HUES64 (cell line): ENCODE results near the gene SREBF1.

Experiments used
- H3K27ac ChIP-seq: 2 replicates; pipeline ENCODE4 v1.7.0; 2013; ENCODE audit warnings: low read depth, low read length, inconsistent platforms
- H3K27me3 ChIP-seq: 2 replicates; pipeline ENCODE4 v1.6.1; 2013; ENCODE audit warnings: mild to moderate bottlenecking, low read length; ENCODE audit not compliant: insufficient read depth
- H3K36me3 ChIP-seq: 2 replicates; pipeline ENCODE4 v1.6.1; 2013; ENCODE audit warnings: mild to moderate bottlenecking, low read length; ENCODE audit not compliant: insufficient read depth
- H3K4me1 ChIP-seq: 2 replicates; pipeline ENCODE4 v1.6.1; 2013; ENCODE audit warnings: mild to moderate bottlenecking, low read length, moderate library complexity; ENCODE audit not compliant: insufficient read depth
- H3K4me3 ChIP-seq: 2 replicates; pipeline ENCODE4 v1.5.1; 2013; ENCODE audit warnings: mild to moderate bottlenecking, low read length, moderate library complexity
- H3K9ac ChIP-seq: 2 replicates; pipeline ENCODE4 v1.6.1; 2013; ENCODE audit warnings: mild to moderate bottlenecking, low read depth, low read length
- H3K9me3 ChIP-seq: 2 replicates; pipeline ENCODE4 v1.6.1; 2013; ENCODE audit warnings: low read depth, low read length; ENCODE audit not compliant: insufficient read depth
- WGBS: fragments of 150-250, 120-280 bp; methylation state at CpG from one replicate; pipeline ENCODE4 v1.1.7; 2013; ENCODE audit warnings: missing lambda C conversion rate; 5-methylcytosine and 5-hydroxymethylcytosine counted together

The SREBF1 gene

GRCh38 chr17:17769869-17770631, 66.7 kb downstream of the SREBF1 start:
- Histone ChIP-seq H3K36me3 (no peaks in the 10 kb centered on the region), H3K4me1 (no peaks in the 10 kb centered on the region; the same call in 1 of the 2 replicates), H3K9me3 (no peaks in the 10 kb centered on the region), H3K27ac (no peak overlapping the region), H3K27me3 (no peaks in the 10 kb centered on the region), H3K9ac (no peak overlapping the region), H3K4me3 (no peak overlapping the region)
- 86% methylated on average over 25 of the region's 25 CpGs for WGBS

- 92% methylated on average over 14 of the region's 14 CpGs for WGBS
- no peaks in the 10 kb centered on the region; the same call in 1 of the 2 replicates for H3K4me1 ChIP-seq
- H3K27me3 ChIP-seq: no peaks in the 10 kb centered on the region
- no peak overlapping the region for H3K9ac ChIP-seq
- H3K4me3 ChIP-seq: no peak overlapping the region
- H3K36me3 ChIP-seq: no peaks in the 10 kb centered on the region
- no peaks in the 10 kb centered on the region for H3K9me3 ChIP-seq
- H3K27ac ChIP-seq: no peak overlapping the region
Observed at GRCh38 chr17:17768424-17769088, 68.2 kb downstream of the SREBF1 start.

GRCh38 chr17:17767887-17768418, 68.8 kb downstream of the SREBF1 start:
- 90% methylated on average over 6 of the region's 6 CpGs for WGBS
- H3K36me3 ChIP-seq: no peaks in the 10 kb centered on the region
- peaks cover 4% of the 10 kb centered on the region; the same call in 1 of the 2 replicates for H3K4me1 ChIP-seq
- no peak overlapping the region for H3K9ac ChIP-seq
- H3K9me3 ChIP-seq: no peaks in the 10 kb centered on the region
- H3K4me3 ChIP-seq: no peak overlapping the region
- no peak overlapping the region for H3K27ac ChIP-seq
- H3K27me3 ChIP-seq: no peaks in the 10 kb centered on the region

- Histone ChIP-seq H3K4me3 (no peak overlapping the region), H3K27me3 (no peaks in the 10 kb centered on the region), H3K9me3 (no peaks in the 10 kb centered on the region), H3K36me3 (no peaks in the 10 kb centered on the region), H3K9ac (no peak overlapping the region), H3K27ac (no peak overlapping the region), H3K4me1 (peaks cover 5% of the 10 kb centered on the region; the same call in 1 of the 2 replicates)
- WGBS: 90% methylated on average over 7 of the region's 7 CpGs
Observed at GRCh38 chr17:17767154-17767869, 69.5 kb downstream of the SREBF1 start.

DNA sequence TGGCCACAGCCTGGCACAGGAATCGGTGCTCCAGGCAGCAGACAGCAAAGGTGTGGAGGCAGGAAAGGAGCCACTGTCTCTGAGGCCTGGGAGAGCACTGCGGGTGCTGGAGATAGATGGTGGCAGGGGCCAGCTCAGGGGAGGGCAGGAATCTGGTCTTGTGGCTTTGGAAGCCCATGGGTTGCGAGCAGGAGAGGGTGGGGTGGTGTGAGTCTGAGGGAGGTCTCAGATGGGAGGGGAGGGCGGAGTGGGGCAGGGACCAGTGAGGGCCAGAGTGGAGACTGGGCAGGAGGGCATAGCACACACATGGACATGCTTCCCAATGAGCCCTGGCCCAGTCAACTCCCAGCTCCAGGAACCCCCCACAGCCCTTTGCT, 70.1 kb downstream of the SREBF1 start:
- no peak overlapping the region for H3K9ac ChIP-seq
- H3K4me3 ChIP-seq: no peak overlapping the region
- no peaks in the 10 kb centered on the region for H3K36me3 ChIP-seq
- no peaks in the 10 kb centered on the region for H3K9me3 ChIP-seq
- WGBS: 87% methylated on average over 4 of the region's 4 CpGs
- peaks cover 5% of the 10 kb centered on the region; the same call in 1 of the 2 replicates for H3K4me1 ChIP-seq
- no peak overlapping the region for H3K27ac ChIP-seq
- no peaks in the 10 kb centered on the region for H3K27me3 ChIP-seq

- peaks cover 5% of the 10 kb centered on the region; the same call in 1 of the 2 replicates for H3K4me1 ChIP-seq
- no peaks in the 10 kb centered on the region for H3K36me3 ChIP-seq
- no peak overlapping the region for H3K27ac ChIP-seq
- no peaks in the 10 kb centered on the region for H3K9me3 ChIP-seq
- 92% methylated on average over 20 of the region's 20 CpGs for WGBS
- no peak overlapping the region for H3K9ac ChIP-seq
- H3K4me3 ChIP-seq: no peak overlapping the region
- no peaks in the 10 kb centered on the region for H3K27me3 ChIP-seq
Observed at GRCh38 chr17:17766077-17766743, 70.6 kb downstream of the SREBF1 start.

DNA sequence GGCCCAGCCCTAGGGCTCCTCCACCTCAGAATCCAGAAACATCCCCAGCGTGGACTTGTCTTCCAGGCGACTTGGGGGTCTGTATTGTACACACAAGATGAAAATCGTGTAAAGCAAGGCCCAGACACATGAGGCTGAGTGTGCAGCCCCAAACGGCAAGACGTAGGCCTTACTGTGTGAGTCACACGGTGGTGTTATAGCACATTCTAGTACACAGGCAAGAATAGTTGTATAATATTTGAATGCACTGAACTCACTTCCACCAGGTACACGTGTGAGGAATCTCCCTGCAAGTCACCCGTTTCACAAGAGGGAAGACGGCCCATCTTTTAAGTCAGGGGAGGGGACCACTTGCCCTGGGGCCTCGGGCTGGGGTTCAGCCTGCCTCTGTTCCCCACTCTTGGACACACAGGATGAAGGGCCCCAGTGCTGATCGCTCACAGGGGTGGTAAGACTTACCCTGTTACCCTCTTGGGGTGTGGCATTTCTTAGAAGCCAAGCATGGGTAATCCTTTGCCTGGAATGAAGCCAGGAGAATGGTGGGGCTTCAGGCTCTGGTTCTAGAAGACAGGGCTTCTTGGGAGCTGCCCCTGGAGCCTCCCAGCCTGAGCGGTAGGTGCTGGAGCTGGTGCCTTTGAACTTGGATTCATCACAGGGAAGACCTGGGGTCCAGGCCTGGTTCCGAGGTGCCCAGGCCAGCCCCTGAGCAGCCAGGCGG, 71.3 kb downstream of the SREBF1 start:
- no peak overlapping the region for H3K4me3 ChIP-seq
- H3K36me3 ChIP-seq: no peaks in the 10 kb centered on the region
- no peaks in the 10 kb centered on the region for H3K27me3 ChIP-seq
- H3K9ac ChIP-seq: no peak overlapping the region
- H3K4me1 ChIP-seq: peaks cover 5% of the 10 kb centered on the region; the same call in 1 of the 2 replicates
- H3K27ac ChIP-seq: no peak overlapping the region
- WGBS: 90% methylated on average over 14 of the region's 14 CpGs
- H3K9me3 ChIP-seq: no peaks in the 10 kb centered on the region

- Histone ChIP-seq H3K27ac (no peak overlapping the region), H3K27me3 (no peaks in the 10 kb centered on the region), H3K9ac (no peak overlapping the region), H3K4me3 (no peak overlapping the region), H3K36me3 (no peaks in the 10 kb centered on the region), H3K9me3 (no peaks in the 10 kb centered on the region), H3K4me1 (peaks cover 5% of the 10 kb centered on the region; the same call in 1 of the 2 replicates)
- WGBS: 95% methylated on average over 5 of the region's 5 CpGs
Observed at GRCh38 chr17:17763734-17764133, 73.1 kb downstream of the SREBF1 start.

DNA sequence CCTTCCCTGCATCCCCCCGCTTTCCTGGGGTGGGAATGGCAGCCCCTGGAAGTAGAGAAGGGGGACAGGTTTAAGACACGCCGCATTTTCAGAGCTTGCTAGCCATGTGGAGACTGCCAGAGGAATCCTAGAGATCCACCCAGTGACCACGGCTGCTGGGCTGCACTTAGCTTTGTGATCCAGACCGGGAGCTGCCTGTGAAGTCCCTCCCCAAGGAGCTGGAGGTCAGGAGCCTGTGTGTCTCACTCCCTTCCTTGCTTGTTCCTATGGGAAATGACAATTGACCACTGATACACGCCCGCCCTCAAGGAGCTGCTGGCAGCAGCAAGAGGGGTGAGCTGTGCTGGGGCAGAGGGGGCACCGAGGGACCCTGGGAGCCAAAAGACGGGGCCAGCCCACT, 73.7 kb downstream of the SREBF1 start:
- H3K4me3 ChIP-seq: no peak overlapping the region
- 78% methylated on average over 9 of the region's 9 CpGs for WGBS

DNA sequence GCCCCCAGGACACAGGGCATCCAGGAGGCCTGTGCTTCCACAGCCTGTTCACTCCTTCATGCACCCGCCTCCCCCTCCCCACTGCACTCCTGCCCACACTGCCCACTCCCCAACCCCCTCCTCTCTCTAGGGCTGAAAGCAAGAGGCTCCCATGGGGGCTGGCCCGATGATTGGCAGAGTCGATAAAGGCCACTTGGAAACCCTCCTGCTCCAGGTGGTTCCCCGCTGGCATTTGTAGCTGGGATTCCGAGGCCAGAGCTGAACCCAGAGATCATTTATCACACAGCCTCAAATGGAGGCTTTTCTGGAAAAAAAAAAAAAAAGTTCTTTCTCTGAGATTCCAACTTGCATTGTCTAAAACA, 74.1 kb downstream of the SREBF1 start:
- H3K9me3 ChIP-seq: no peaks in the 10 kb centered on the region
- H3K4me3 ChIP-seq: no peak overlapping the region
- H3K27ac ChIP-seq: no peak overlapping the region
- H3K4me1 ChIP-seq: peaks cover 5% of the 10 kb centered on the region; the same call in 1 of the 2 replicates
- no peaks in the 10 kb centered on the region for H3K27me3 ChIP-seq
- H3K9ac ChIP-seq: no peak overlapping the region
- WGBS: 71% methylated on average over 5 of the region's 5 CpGs
- no peaks in the 10 kb centered on the region for H3K36me3 ChIP-seq

More for the DNA sequence above, 73.7 kb downstream of the SREBF1 start:
- Histone ChIP-seq H3K9me3 (no peaks in the 10 kb centered on the region), H3K9ac (no peak overlapping the region), H3K27ac (no peak overlapping the region), H3K4me1 (peaks cover 5% of the 10 kb centered on the region; the same call in 1 of the 2 replicates), H3K27me3 (no peaks in the 10 kb centered on the region), H3K36me3 (no peaks in the 10 kb centered on the region)
